ENCODE results near the gene ATRIP. TPM values are rescaled to one million over a fixed set of nuclear protein-coding genes. Genes with fewer than 3 reads are reported as not detected.

Gene ATRIP
- polyA plus RNA-seq, 3 donors = 1.8 to 4.7 (median 2.8) TPM

DNA sequence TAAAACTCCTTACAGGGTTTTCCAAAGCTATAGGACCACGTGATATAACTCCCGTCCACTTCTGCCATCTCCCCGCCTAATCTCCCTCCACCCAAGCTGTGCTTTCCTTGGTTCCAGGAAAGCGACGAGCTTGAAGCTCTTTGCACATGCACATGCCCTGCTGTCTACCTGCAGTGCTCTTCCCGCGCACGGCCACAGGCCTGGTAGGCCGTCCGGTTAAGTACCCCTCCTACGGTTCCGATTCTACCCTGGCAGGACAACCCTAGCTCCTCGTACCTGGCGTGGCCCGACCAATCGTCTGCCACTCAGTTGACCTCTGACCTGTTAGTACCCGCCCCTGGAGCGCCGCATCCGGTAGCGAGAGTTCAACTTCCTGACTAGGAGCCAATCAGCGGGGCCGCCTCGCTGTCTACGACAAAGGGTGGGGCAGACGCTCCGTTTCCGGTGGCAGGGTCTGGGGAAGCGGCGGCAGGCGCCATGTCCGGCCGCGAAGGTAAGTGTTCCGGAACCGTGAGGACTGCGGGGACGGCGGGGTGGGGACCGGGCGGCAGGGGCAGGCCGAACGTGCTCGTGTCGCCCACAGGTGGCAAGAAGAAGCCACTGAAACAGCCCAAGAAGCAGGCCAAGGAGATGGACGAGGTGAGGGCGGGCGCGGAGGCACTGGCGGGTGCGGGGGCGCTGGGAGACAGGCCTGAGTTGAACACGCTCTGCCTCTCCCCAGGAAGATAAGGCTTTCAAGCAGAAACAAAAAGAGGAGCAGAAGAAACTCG is 6.5 kb upstream of the ATRIP start, which contains the start of the genes CCDC51 and TMA7:
TSS of gene CCDC51 (minus strand) at position 300 of the 770 bp plus-strand sequence. CDS start 4,991 bp downstream, outside the sequence.
TSS of gene TMA7 (plus strand) at position 438 of the 770 bp plus-strand sequence. CDS start at position 478, 40 bp downstream.
- TF ChIP-seq, protein P1, sequence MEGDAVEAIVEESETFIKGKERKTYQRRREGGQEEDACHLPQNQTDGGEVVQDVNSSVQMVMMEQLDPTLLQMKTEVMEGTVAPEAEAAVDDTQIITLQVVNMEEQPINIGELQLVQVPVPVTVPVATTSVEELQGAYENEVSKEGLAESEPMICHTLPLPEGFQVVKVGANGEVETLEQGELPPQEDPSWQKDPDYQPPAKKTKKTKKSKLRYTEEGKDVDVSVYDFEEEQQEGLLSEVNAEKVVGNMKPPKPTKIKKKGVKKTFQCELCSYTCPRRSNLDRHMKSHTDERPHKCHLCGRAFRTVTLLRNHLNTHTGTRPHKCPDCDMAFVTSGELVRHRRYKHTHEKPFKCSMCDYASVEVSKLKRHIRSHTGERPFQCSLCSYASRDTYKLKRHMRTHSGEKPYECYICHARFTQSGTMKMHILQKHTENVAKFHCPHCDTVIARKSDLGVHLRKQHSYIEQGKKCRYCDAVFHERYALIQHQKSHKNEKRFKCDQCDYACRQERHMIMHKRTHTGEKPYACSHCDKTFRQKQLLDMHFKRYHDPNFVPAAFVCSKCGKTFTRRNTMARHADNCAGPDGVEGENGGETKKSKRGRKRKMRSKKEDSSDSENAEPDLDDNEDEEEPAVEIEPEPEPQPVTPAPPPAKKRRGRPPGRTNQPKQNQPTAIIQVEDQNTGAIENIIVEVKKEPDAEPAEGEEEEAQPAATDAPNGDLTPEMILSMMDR (IDR thresholded peaks at IDR 0.05) = no peak
- H3K79me2 ChIP-seq (ENCODE audit: insufficient read depth, low read length) = peaks cover 49% of the 10 kb centered on the region
- peak within 1 kb of the TSS; percentile 91 for H3K9ac ChIP-seq (ENCODE audit: insufficient read depth, low read length, poor library complexity, severe bottlenecking)
- H3K27me3 ChIP-seq (ENCODE audit: control insufficient read depth in 2 of 2, insufficient read depth in 2 of 2, low read length in 2 of 2) = no peaks in the 10 kb centered on the region
- Mint-ChIP-seq H3K9me3 (no peaks in the 10 kb centered on the region), H3K4me3 (peak within 1 kb of the TSS; percentile 98 to 99), H3K36me3 (peaks cover 12 to 34% of the 10 kb centered on the region in 2 donors), H3K27ac (peak within 1 kb of the TSS; percentile 93 to 99 (median 98)), H3K27me3 (ENCODE audit: low read depth in 3 of 3) (peaks cover 0 to 3% (median 0%) of the 10 kb centered on the region in 3 donors), H3K4me1 (peaks cover 33% of the 10 kb centered on the region)
- H3K4me2 ChIP-seq (replicated peaks; ENCODE audit: extremely low read depth, low read length, poor library complexity, severe bottlenecking) = peak within 1 kb of the TSS; percentile 83
- 0% methylated on average over 54 of the region's 54 CpGs for WGBS (ENCODE audit: insufficient coverage)
- peak within 1 kb of the TSS; percentile 86 for H2AFZ ChIP-seq (ENCODE audit: insufficient read depth, low read depth, low read length, poor library complexity, severe bottlenecking)
- H3K4me3 ChIP-seq (replicated peaks in 1 of 3; ENCODE audit: low read depth in 2 of 3, low read length in 3 of 3) = peak within 1 kb of the TSS; percentile 81 to 86 (median 84)
- DNase-seq = peak; percentile 95 to 98 (median 96)
- no peaks in the 10 kb centered on the region for H3K9me3 ChIP-seq (replicated peaks in 1 of 2; ENCODE audit: control insufficient read depth in 1 of 2, insufficient read depth in 1 of 2, low read length in 2 of 2)
- H3K36me3 ChIP-seq (replicated peaks in 1 of 2; ENCODE audit: control insufficient read depth in 1 of 2, insufficient read depth in 2 of 2, low read length in 2 of 2) = peaks cover 15 to 34% of the 10 kb centered on the region in 2 donors
- peaks cover 25 to 40% of the 10 kb centered on the region in 2 donors for H3K4me1 ChIP-seq (ENCODE audit: control insufficient read depth in 1 of 2, insufficient read depth in 2 of 2, low read length in 2 of 2)
- peaks cover 4% of the 10 kb centered on the region for H4K20me1 ChIP-seq (ENCODE audit: insufficient read depth, low read length)
- H3K27ac ChIP-seq (ENCODE audit: low read depth in 1 of 2, low read length in 2 of 2) = peak within 1 kb of the TSS; percentile 77 to 97
- intact Hi-C loops (cut with micrococcal nuclease) = loop anchor here (5.0 to 10.0 kb wide), 5 partner anchors 38 to 1155 kb away; partner anchors contain the start of genes CDC25A (in 1 of the 2), KIF9 (in 1 of the 2), KLHL18 (in 1 of the 2) and SMARCC1 (in 1 of the 2)

DNA sequence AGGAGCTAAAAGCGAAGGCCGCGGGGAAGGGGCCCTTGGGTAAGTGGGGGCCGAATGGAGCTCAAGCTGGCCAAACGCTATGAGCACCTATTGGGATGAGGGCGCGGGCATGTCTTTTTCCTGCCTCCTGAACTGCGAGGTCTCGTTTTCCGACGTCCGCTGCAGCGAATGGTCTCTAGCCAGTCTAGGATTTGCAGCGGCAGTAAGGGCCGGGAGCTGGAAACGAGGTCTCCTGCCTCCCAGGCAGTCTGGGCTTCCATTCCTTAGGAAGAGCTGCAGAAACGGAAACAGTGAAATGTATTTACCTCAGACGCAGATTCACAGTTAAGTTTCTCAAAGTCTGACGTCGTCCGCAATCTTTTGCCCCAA is 6.0 kb upstream of the ATRIP start:
- Histone ChIP-seq H3K4me1 (ENCODE audit: control insufficient read depth in 1 of 2, insufficient read depth in 2 of 2, low read length in 2 of 2) (peaks cover 25 to 40% of the 10 kb centered on the region in 2 donors), H3K9me3 (replicated peaks in 1 of 2; ENCODE audit: control insufficient read depth in 1 of 2, insufficient read depth in 1 of 2, low read length in 2 of 2) (no peaks in the 10 kb centered on the region), H3K79me2 (ENCODE audit: insufficient read depth, low read length) (peaks cover 45% of the 10 kb centered on the region), H3K9ac (ENCODE audit: insufficient read depth, low read length, poor library complexity, severe bottlenecking) (peak overlapping the region; percentile 91), H3K27ac (ENCODE audit: low read depth in 1 of 2, low read length in 2 of 2) (peak overlapping the region; percentile 77 to 97), H3K27me3 (ENCODE audit: control insufficient read depth in 2 of 2, insufficient read depth in 2 of 2, low read length in 2 of 2) (no peaks in the 10 kb centered on the region), H3K36me3 (replicated peaks in 1 of 2; ENCODE audit: control insufficient read depth in 1 of 2, insufficient read depth in 2 of 2, low read length in 2 of 2) (peaks cover 15 to 34% of the 10 kb centered on the region in 2 donors), H3K4me3 (replicated peaks in 1 of 3; ENCODE audit: low read depth in 2 of 3, low read length in 3 of 3) (peak overlapping the region; percentile 81 to 86 (median 84)), H4K20me1 (ENCODE audit: insufficient read depth, low read length) (peaks cover 4% of the 10 kb centered on the region), H3K4me2 (replicated peaks; ENCODE audit: extremely low read depth, low read length, poor library complexity, severe bottlenecking) (peak overlapping the region; percentile 83), H2AFZ (ENCODE audit: insufficient read depth, low read depth, low read length, poor library complexity, severe bottlenecking) (peak overlapping the region; percentile 86)
- DNase-seq = no peak
- 0% methylated on average over 18 of the region's 21 CpGs for WGBS (ENCODE audit: insufficient coverage)
- intact Hi-C loops (cut with micrococcal nuclease) = loop anchor here in 1 of 2 donors (10.0 kb wide), 3 partner anchors 256 to 1156 kb away; partner anchors contain the start of genes CDC25A, KIF9, KLHL18 and SMARCC1
- TF ChIP-seq, protein P1 (IDR thresholded peaks at IDR 0.05) = no peak
- H3K36me3 Mint-ChIP-seq = peaks cover 12 to 34% of the 10 kb centered on the region in 2 donors
- peaks cover 0 to 3% (median 0%) of the 10 kb centered on the region in 3 donors for H3K27me3 Mint-ChIP-seq (ENCODE audit: low read depth in 3 of 3)
- peaks cover 33% of the 10 kb centered on the region for H3K4me1 Mint-ChIP-seq
- H3K27ac Mint-ChIP-seq = peak overlapping the region; percentile 93 to 99 (median 98)
- peak overlapping the region; percentile 98 to 99 for H3K4me3 Mint-ChIP-seq
- H3K9me3 Mint-ChIP-seq = no peaks in the 10 kb centered on the region
